Lung microvascular endothelial cell (primary cell): ENCODE results near the gene SPANXN2. TPM values are rescaled to one million over a fixed set of nuclear protein-coding genes. Genes with fewer than 3 reads are reported as not detected.
"Not testable (repeated sequence)": the region's sequence is repeated elsewhere in the genome, so short reads cannot be mapped to it uniquely, and the experiment has no call there.

Source experiments
- DNase-seq, 2 donors: peaks; one replicate each; pipeline versions ENCODE4 v3.0.0 to v3.0.0-alpha.2; 2010; ENCODE audit warnings: low read depth in 2 of 2
- total RNA-seq: library from RNA; depleted of rRNA; stranded (reverse); fragments of >200 nt; gene quantifications from 2 replicates; pipeline ENCODE4 v1.2.1, GENCODE V29; 2014

SPANXN2 gene
- not detected in 2 replicates for total RNA-seq

- DNase-seq, result not testable (repeated sequence)
Observed at GRCh38 chrX:143720652-143721051, at the start of gene SPANXN2. Gene SPANXN2 (minus strand): TSS chrX:143720752. CDS start chrX:143720668, 84 bp downstream.

GRCh38 chrX:143768976-143769375, 48.4 kb upstream of the SPANXN2 start:
- DNase-seq, result no peak

GRCh38 chrX:143767789-143768188, 47.2 kb upstream of the SPANXN2 start:
- DNase-seq, result not testable (repeated sequence)

- DNase-seq, result no peak
Observed at GRCh38 chrX:143757887-143758286, 37.3 kb upstream of the SPANXN2 start.

GRCh38 chrX:143757375-143757774, 36.8 kb upstream of the SPANXN2 start:
- DNase-seq, result no peak

- DNase-seq, result no peak
Observed at GRCh38 chrX:143754183-143754582, 33.6 kb upstream of the SPANXN2 start.

GRCh38 chrX:143733866-143734265, 13.3 kb upstream of the SPANXN2 start:
- DNase-seq, result no peak

GRCh38 chrX:143726296-143726695, 5.7 kb upstream of the SPANXN2 start:
- DNase-seq, result no peak

DNA sequence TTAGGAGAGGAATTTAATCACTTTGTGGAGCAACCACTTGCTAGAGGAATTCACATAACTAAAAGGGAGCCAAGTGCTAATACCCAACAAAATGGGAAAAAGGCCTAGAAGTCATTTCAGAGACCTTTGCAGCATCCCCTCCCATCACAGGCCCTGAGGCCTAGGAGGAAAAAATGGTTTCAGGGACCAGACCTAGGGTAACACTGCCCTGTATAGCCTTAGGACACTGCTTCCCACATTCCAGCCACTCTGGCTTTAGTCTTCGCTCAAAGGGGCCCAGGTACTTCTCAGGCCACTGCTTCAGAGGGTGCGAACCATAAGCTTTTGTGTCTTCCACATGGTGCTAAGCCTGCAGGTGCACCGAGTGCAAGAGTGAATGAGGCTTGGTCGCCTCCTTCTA, 19.1 kb downstream of the SPANXN2 start:
- DNase-seq, result no peak

GRCh38 chrX:143694885-143695284, 25.7 kb downstream of the SPANXN2 start:
- no peak for DNase-seq

DNA sequence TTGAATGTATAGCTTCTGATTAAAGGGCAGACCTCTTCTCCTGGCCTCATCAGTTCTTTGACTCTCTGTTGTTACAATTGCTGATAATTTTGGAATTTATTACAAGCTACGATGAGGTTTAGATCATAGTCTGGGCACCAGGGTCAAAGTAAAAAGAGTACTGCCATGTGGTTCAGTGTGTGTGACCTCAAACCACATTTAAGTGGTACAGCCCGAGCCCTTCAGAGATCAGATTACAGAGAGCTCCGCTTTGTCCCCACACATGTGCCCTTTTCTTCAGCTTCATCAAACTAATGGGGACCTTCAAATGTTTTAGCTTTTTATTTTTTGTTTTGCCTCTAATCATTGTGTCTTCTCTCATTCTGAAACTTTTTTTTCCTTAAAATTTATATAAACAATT, 37.1 kb downstream of the SPANXN2 start:
- no peak for DNase-seq

DNA sequence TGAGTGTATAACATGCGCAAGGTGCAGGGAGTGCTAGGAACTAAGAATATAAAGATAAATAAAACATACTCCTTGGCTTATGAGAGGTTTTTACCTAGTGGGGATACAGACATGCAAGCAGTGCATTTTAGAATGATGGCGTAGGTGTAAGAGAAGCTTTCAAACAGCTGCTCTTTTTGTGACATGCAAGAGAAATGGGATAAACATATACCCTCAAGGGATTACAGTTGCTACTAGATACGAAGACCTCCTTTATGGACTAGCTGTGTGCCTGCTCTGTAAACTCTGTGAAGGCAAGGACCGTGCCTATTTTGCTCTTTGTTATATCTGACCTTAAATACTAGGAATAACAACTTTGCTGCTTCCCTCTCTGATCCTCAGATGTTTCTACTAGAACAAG, 45.6 kb downstream of the SPANXN2 start:
- DNase-seq, result no peak

DNA sequence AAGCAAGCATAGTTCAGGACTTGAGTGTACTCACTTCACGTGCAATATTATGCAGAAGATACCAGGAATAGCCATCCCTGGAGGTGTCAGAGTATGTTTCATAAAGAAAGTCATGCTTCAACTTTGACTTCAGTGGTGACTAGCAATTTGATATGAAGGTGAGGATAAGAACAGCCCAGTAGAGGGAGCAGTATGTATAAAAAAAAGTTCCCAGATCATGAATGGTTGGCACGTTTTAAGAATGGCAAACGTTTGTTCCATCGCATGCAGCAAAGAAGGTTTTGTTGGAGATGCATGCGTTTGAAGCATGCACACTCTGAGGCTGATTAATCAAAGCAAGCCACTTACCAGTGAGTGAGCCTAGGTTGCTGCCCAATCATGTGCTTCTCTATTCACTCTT, 51.2 kb downstream of the SPANXN2 start:
- DNase-seq, result no peak

DNA sequence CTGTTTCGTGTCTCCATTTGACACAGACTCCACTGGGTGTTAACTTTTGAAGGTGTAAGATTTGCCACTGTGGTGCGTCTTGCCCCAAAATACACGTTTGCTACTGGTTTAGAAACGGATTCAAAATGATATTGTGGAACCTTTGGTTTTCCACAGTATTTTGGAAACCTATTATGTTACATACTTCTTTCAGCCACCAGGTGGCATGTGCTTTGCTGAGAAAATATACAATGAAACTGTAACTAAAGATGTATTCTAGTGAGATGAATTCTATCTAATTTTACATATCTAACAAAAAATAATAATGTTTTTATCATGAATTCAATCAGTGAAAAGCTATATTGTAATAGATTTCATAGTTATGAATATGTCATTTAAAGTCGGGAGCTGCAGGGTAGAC, 56.2 kb downstream of the SPANXN2 start:
- peak; percentile 1 to 12 for DNase-seq

DNA sequence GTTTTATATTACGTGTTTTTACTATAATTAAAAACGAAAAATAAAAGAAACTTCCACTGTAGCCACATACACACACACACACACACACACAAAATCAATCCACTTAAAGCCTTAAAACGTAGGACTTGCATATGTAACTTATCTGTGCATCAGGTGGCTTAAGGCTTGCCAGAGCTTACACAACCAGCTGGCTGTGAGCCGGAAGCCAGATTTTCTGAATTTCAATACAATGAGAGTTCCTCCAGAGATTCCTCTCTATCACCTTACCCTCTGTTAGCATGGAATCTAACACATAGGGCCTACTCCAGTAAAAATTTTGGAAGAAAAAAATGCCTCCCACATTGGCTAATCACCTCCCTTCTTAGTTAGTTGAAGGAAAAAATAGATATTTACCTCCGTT, 56.8 kb downstream of the SPANXN2 start:
- no peak for DNase-seq

Other genes starting within 250 kb of the SPANXN2 start
- gene SPANXN3, start 203.3 kb downstream of the SPANXN2 start, total RNA-seq, result not detected in 2 replicates
- 0.20 and 0.65 TPM in 2 replicates for gene SLITRK4, start 84.7 kb downstream of the SPANXN2 start, total RNA-seq
- not detected in 2 replicates for gene UBE2NL, start 163.3 kb upstream of the SPANXN2 start, total RNA-seq